ENCODE results near the gene DPYSL3. TPM values are rescaled to one million over a fixed set of nuclear protein-coding genes. Genes with fewer than 3 reads are reported as not detected.

DPYSL3 gene
- 84.1 and 88.0 TPM in 2 replicates for total RNA-seq
- long read RNA-seq, full-length matches to known transcripts, result 11 of 26 reads
- long read RNA-seq, partial matches to known transcripts, result 2 of 26 reads
- long read RNA-seq, other reads (novel, unspliced or antisense), result 13 of 26 reads

GRCh38 chr5:147509710-147510651, at the start of gene DPYSL3:
Gene DPYSL3 (minus strand): TSS chr5:147510068. CDS start chr5:147509858, 210 bp downstream.
- peak within 1 kb of the TSS; percentile 90 for H3K4me3 Mint-ChIP-seq (ENCODE audit: unreplicated experiment)
- H3K27ac Mint-ChIP-seq (ENCODE audit: unreplicated experiment), result peak within 1 kb of the TSS; percentile 92
- no peaks in the 10 kb centered on the region for H3K9me3 Mint-ChIP-seq (ENCODE audit: unreplicated experiment)
- peaks cover 27% of the 10 kb centered on the region for H3K4me1 Mint-ChIP-seq (ENCODE audit: unreplicated experiment)
- no peaks in the 10 kb centered on the region for H3K36me3 Mint-ChIP-seq (ENCODE audit: unreplicated experiment)
- no peaks in the 10 kb centered on the region for H3K27me3 Mint-ChIP-seq (ENCODE audit: unreplicated experiment)
- TF ChIP-seq CTCF (IDR thresholded peaks at IDR 0.05), result peak; percentile 53
- peak; percentile 91 for DNase-seq (ENCODE audit: extremely low spot score, unreplicated experiment)

GRCh38 chr5:147558826-147559225, 49.0 kb upstream of the DPYSL3 start:
- Mint-ChIP-seq H3K36me3 (ENCODE audit: unreplicated experiment) (no peaks in the 10 kb centered on the region), H3K27ac (ENCODE audit: unreplicated experiment) (no peak overlapping the region), H3K4me3 (ENCODE audit: unreplicated experiment) (no peak overlapping the region), H3K27me3 (ENCODE audit: unreplicated experiment) (peaks cover 4% of the 10 kb centered on the region), H3K9me3 (ENCODE audit: unreplicated experiment) (no peaks in the 10 kb centered on the region), H3K4me1 (ENCODE audit: unreplicated experiment) (peaks cover 19% of the 10 kb centered on the region)
- no peak for DNase-seq (ENCODE audit: extremely low spot score, unreplicated experiment)
- peak; percentile 78 for TF ChIP-seq CTCF (IDR thresholded peaks at IDR 0.05)

DNA sequence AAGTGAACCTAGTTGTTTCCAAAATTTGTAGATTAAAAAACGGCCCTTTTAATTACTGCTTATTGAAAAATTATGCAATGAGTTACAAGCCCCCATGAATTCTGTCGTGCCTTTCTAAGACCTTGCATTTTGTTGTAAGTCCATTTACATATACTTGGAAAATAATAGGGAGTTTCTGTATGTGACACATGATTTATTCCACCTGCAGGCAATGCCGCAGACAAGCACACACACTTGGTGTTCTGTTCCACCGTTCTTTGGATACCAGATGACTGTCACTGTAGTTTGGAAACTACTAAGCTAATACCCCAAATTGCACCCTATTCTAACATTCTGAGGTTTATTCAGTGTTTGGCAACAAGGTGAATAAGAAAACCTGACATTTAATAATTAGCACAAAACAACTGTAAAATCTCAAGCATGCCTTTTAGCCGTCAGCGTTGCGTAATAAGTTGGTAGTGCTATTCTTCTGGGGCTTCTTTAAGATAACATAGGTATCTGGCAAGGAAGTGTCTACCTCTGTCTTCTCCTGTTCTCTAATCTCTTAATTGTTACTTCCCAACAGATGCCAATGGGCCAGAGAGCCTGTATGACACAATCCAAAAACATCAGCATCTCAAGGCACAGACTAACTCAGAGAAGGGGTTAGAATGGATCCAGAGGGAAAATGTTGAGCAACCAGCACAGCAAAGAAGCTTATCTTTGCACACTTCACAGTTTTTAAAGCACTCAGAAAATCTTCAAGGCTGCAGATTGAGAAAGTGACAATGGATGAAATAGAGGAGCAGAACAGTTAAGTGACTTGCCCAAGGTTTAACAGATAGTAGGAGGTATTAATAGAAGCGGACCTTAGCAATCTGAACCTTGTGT, 48.2 kb upstream of the DPYSL3 start:
- Mint-ChIP-seq H3K4me1 (ENCODE audit: unreplicated experiment) (peaks cover 22% of the 10 kb centered on the region), H3K27ac (ENCODE audit: unreplicated experiment) (no peak overlapping the region), H3K9me3 (ENCODE audit: unreplicated experiment) (no peaks in the 10 kb centered on the region), H3K36me3 (ENCODE audit: unreplicated experiment) (no peaks in the 10 kb centered on the region), H3K4me3 (ENCODE audit: unreplicated experiment) (no peak overlapping the region), H3K27me3 (ENCODE audit: unreplicated experiment) (peaks cover 4% of the 10 kb centered on the region)
- no peak for TF ChIP-seq CTCF (IDR thresholded peaks at IDR 0.05)
- DNase-seq (ENCODE audit: extremely low spot score, unreplicated experiment), result no peak

GRCh38 chr5:147555176-147555575, 45.3 kb upstream of the DPYSL3 start:
- Mint-ChIP-seq H3K4me3 (ENCODE audit: unreplicated experiment) (peak overlapping the region; percentile 55), H3K36me3 (ENCODE audit: unreplicated experiment) (no peaks in the 10 kb centered on the region), H3K27ac (ENCODE audit: unreplicated experiment) (peak overlapping the region; percentile 97), H3K4me1 (ENCODE audit: unreplicated experiment) (peaks cover 28% of the 10 kb centered on the region), H3K27me3 (ENCODE audit: unreplicated experiment) (no peaks in the 10 kb centered on the region), H3K9me3 (ENCODE audit: unreplicated experiment) (no peaks in the 10 kb centered on the region)
- TF ChIP-seq CTCF (IDR thresholded peaks at IDR 0.05), result no peak
- no peak for DNase-seq (ENCODE audit: extremely low spot score, unreplicated experiment)

All from osteocyte (in vitro differentiated cells).